Subcutaneous adipose tissue (tissue), 4 donors: ENCODE results near the gene VGF. TPM values are rescaled to one million over a fixed set of nuclear protein-coding genes. Genes with fewer than 3 reads are reported as not detected.

Experiments
- CTCF ChIP-seq: fragments of 450-650 bp; IDR thresholded peaks from one replicate; pipeline ENCODE4 v1.5.1; 2016; ENCODE audit warnings: low read depth, mild to moderate bottlenecking, control low read depth, antibody characterized with exemption, moderate library complexity
- total RNA-seq, 4 donors: library from RNA; depleted of rRNA; stranded (reverse); fragments of >200 nt; gene quantifications; one replicate each; pipeline ENCODE4 v1.1.0, GENCODE V29; 2016

VGF gene
- total RNA-seq, 4 donors from 2014 or later: not detected

GRCh38 chr7:101195884-101196283, 30.5 kb upstream of the VGF start:
- no peak for TF ChIP-seq CTCF

GRCh38 chr7:101189109-101189508, 23.7 kb upstream of the VGF start:
- TF ChIP-seq CTCF: no peak

- TF ChIP-seq CTCF: no peak
Observed at GRCh38 chr7:101186844-101187428, 21.6 kb upstream of the VGF start.

GRCh38 chr7:101186194-101186593, 20.8 kb upstream of the VGF start:
- no peak for TF ChIP-seq CTCF

GRCh38 chr7:101185258-101185839, 20.0 kb upstream of the VGF start:
- TF ChIP-seq CTCF: no peak

- no peak for TF ChIP-seq CTCF
Observed at GRCh38 chr7:101180130-101180755, 14.9 kb upstream of the VGF start, which contains the start of gene NAT16. Gene NAT16, minus strand, starts transcription at chr7:101180293. Its CDS starts 5,486 bp downstream, at chr7:101174807.

GRCh38 chr7:101179713-101180112, 14.3 kb upstream of the VGF start:
- no peak for TF ChIP-seq CTCF
